NB4 (cell line): ENCODE measurements around the gene NTNG1.

Source experiments
- MYC ChIP-seq: IDR thresholded peaks from 2 replicates; pipeline ENCODE4 v1.6.1; 2011; ENCODE audit warnings: low read depth, low read length
- POLR2A ChIP-seq: IDR thresholded peaks from 2 replicates; pipeline ENCODE4 v1.6.1; 2011; ENCODE audit warnings: mild to moderate bottlenecking; ENCODE audit not compliant: insufficient read length; ENCODE audit errors: extremely low read depth
- TF ChIP-seq, protein P1 (sequence below): IDR thresholded peaks from one replicate; pipeline ENCODE4 v1.5.1; 2012; ENCODE audit warnings: low read depth, low read length
- TF ChIP-seq, protein P2 (sequence below): IDR thresholded peaks from 2 replicates; pipeline ENCODE4 v1.6.1; 2011; ENCODE audit warnings: low read depth, low read length

GRCh38 chr1:107138767-107139445, 1.9 kb upstream of the NTNG1 start:
- TF ChIP-seq, protein P1, sequence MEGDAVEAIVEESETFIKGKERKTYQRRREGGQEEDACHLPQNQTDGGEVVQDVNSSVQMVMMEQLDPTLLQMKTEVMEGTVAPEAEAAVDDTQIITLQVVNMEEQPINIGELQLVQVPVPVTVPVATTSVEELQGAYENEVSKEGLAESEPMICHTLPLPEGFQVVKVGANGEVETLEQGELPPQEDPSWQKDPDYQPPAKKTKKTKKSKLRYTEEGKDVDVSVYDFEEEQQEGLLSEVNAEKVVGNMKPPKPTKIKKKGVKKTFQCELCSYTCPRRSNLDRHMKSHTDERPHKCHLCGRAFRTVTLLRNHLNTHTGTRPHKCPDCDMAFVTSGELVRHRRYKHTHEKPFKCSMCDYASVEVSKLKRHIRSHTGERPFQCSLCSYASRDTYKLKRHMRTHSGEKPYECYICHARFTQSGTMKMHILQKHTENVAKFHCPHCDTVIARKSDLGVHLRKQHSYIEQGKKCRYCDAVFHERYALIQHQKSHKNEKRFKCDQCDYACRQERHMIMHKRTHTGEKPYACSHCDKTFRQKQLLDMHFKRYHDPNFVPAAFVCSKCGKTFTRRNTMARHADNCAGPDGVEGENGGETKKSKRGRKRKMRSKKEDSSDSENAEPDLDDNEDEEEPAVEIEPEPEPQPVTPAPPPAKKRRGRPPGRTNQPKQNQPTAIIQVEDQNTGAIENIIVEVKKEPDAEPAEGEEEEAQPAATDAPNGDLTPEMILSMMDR: no peak
- TF ChIP-seq POLR2A (no peak), MYC (no peak)
- TF ChIP-seq, protein P2, sequence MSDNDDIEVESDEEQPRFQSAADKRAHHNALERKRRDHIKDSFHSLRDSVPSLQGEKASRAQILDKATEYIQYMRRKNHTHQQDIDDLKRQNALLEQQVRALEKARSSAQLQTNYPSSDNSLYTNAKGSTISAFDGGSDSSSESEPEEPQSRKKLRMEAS: no peak
